K562 (cell line): ENCODE measurements around the gene IPP. TPM values are rescaled to one million over a fixed set of nuclear protein-coding genes. Genes with fewer than 3 reads are reported as not detected.

Source experiments
- HMG20A ChIP-seq: fragments of 450-650 bp; formaldehyde crosslinking; conservative IDR thresholded peaks from 2 replicates; pipeline ENCODE4 v1.4.0; 2020; ENCODE audit warnings: mild to moderate bottlenecking, mixed read lengths
- MBD2 ChIP-seq: sonication (generic); IDR thresholded peaks from 2 replicates; pipeline ENCODE4 v1.6.1; 2016; ENCODE audit warnings: low read depth, borderline replicate concordance
- RBM14 ChIP-seq: fragments of 200-400 bp; formaldehyde crosslinking; IDR thresholded peaks from 2 replicates; pipeline ENCODE4 v1.6.1; 2018; ENCODE audit warnings: low read depth, mild to moderate bottlenecking, low read length, moderate library complexity, borderline replicate concordance; ENCODE audit not compliant: insufficient read depth
- TAF9B ChIP-seq: fragments of 450-650 bp; IDR thresholded peaks from 2 replicates; pipeline ENCODE4 v1.6.1; 2018; ENCODE audit warnings: mild to moderate bottlenecking; ENCODE audit not compliant: partially characterized antibody
- ZBTB7A ChIP-seq: IDR thresholded peaks from 2 replicates; pipeline ENCODE4 v1.6.1; 2011; ENCODE audit warnings: low read depth, mild to moderate bottlenecking, low read length, moderate library complexity, borderline replicate concordance; ENCODE audit not compliant: control insufficient read depth
- polyA plus RNA-seq, 8 experiments: library from polyadenylated mRNA; depleted of rRNA in 4 of 8; stranded (reverse) in 5 of 8; unstranded in 3 of 8; fragments of >200 nt; fragmentation: Nextera tagmentation in 2 of 8; fragmentation: Illumina TruSeq in 1 of 8; extraction: Ambion mirVana in 2 of 8; extraction: Trizol in 1 of 8; gene quantifications; 2 replicates each; pipeline versions ENCODE4 v1.2.1 to v1.2.3, GENCODE V29; 2011 to 2014; ENCODE audit warnings: inconsistent platforms in 1 of 8, missing spikeins in 1 of 8
- total RNA-seq, 7 experiments: library from RNA; depleted of rRNA in 6 of 7; stranded (reverse); fragments of >200 nt in 6 of 7; fragmentation: Illumina TruSeq in 2 of 7; extraction: Trizol in 2 of 7; gene quantifications; 2 replicates each; pipeline versions ENCODE4 v1.2.1 to v1.2.3, GENCODE V29; 2011 to 2021; ENCODE audit warnings: low replicate concordance in 1 of 7
- TF ChIP-seq, protein P1 (sequence below): fragments of 450-650 bp; IDR thresholded peaks from 2 replicates; pipeline ENCODE4 v1.6.1; 2018; ENCODE audit not compliant: partially characterized antibody
- TF ChIP-seq, protein P2 (sequence below): fragments of 450-650 bp; IDR thresholded peaks from 2 replicates; pipeline ENCODE4 v1.6.1; 2016
- TF ChIP-seq, protein P3 (sequence below): sonication (generic); formaldehyde crosslinking; IDR thresholded peaks from 2 replicates; pipeline ENCODE4 v1.8.0; 2023; ENCODE audit warnings: mild to moderate bottlenecking, missing genetic modification reagents
- TF ChIP-seq, protein P4 (sequence below): fragments of 250-450 bp; sonication (Bioruptor Pico); IDR thresholded peaks from 2 replicates; pipeline ENCODE4 v1.4.0; 2020; ENCODE audit warnings: mild to moderate bottlenecking, moderate library complexity
- TF ChIP-seq, protein P5 (sequence below): fragments of 250-450 bp; sonication (Bioruptor Pico); IDR thresholded peaks from 2 replicates; pipeline ENCODE4 v1.8.0; 2021; ENCODE audit warnings: borderline replicate concordance, mild to moderate bottlenecking, moderate library complexity; ENCODE audit not compliant: poor library complexity, severe bottlenecking
- TF ChIP-seq, protein P6 (sequence below): sonication (generic); formaldehyde crosslinking; IDR thresholded peaks from 2 replicates; pipeline ENCODE4 v1.9.0; 2022; ENCODE audit warnings: mild to moderate bottlenecking, missing genetic modification reagents
- TF ChIP-seq, protein P7 (sequence below): fragments of 250-450 bp; sonication (Bioruptor Pico); IDR thresholded peaks from 2 replicates; pipeline ENCODE4 v1.5.0; 2020; ENCODE audit warnings: mild to moderate bottlenecking, borderline replicate concordance

Gene IPP
- total and polyA plus RNA-seq, 9 of the 15 experiments (the other 6 are each of a cell fraction or from before 2014, with no cell fraction given), result 6.9 to 15.1 (median 9.7) TPM

DNA sequence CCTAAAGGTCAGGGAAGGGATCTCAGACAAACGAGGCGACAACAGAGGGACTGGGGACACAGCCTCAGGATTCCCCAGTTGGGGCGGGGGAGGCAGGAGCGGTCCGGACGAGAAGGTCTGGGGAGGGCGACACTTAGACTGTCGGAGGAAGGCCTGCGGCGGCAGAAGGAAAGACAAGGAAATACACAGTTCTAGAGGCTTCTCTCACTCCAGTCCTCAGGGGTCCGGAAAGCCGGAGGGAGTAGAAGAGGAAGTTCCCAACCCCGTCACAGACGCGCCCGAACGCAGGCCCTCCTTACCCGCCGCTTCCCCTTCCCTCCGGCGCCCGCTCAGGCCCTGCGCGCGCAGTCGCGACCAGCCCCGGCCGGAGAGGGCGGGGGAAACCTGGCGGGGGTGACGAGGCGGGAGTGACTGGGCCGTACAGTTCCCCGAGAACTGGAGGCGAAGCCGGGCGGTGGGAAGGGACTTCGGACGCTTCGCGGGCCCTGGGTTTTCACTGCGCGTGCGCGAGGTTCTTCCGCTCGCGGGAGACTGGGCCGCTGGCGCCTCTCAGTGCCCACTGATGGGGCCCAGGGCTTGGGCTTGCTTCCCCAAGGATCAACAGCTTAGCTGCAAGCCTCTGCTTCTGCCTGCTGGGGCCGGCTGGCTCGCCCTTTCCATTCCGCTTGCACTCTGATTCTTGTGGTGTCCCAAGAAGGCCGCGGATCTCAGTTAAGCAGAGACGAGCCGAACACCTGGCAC, at the start of gene IPP (continued):
- TF ChIP-seq, protein P1, sequence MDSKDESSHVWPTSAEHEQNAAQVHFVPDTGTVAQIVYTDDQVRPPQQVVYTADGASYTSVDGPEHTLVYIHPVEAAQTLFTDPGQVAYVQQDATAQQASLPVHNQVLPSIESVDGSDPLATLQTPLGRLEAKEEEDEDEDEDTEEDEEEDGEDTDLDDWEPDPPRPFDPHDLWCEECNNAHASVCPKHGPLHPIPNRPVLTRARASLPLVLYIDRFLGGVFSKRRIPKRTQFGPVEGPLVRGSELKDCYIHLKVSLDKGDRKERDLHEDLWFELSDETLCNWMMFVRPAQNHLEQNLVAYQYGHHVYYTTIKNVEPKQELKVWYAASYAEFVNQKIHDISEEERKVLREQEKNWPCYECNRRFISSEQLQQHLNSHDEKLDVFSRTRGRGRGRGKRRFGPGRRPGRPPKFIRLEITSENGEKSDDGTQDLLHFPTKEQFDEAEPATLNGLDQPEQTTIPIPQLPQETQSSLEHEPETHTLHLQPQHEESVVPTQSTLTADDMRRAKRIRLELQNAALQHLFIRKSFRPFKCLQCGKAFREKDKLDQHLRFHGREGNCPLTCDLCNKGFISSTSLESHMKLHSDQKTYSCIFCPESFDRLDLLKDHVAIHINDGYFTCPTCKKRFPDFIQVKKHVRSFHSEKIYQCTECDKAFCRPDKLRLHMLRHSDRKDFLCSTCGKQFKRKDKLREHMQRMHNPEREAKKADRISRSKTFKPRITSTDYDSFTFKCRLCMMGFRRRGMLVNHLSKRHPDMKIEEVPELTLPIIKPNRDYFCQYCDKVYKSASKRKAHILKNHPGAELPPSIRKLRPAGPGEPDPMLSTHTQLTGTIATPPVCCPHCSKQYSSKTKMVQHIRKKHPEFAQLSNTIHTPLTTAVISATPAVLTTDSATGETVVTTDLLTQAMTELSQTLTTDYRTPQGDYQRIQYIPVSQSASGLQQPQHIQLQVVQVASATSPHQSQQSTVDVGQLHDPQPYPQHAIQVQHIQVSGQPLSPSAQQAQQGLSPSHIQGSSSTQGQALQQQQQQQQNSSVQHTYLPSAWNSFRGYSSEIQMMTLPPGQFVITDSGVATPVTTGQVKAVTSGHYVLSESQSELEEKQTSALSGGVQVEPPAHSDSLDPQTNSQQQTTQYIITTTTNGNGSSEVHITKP, result peak; percentile 92
- TF ChIP-seq MBD2 (peak; percentile 79; the same call in 1 of the 2 replicates), HMG20A (CRISPR knock-in tag) (no peak), RBM14 (no peak), ZBTB7A (peak; percentile 65; the same call in 1 of the 2 replicates), TAF9B (peak; percentile 80)
- TF ChIP-seq, protein P2, sequence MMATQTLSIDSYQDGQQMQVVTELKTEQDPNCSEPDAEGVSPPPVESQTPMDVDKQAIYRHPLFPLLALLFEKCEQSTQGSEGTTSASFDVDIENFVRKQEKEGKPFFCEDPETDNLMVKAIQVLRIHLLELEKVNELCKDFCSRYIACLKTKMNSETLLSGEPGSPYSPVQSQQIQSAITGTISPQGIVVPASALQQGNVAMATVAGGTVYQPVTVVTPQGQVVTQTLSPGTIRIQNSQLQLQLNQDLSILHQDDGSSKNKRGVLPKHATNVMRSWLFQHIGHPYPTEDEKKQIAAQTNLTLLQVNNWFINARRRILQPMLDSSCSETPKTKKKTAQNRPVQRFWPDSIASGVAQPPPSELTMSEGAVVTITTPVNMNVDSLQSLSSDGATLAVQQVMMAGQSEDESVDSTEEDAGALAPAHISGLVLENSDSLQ, result peak; percentile 89
- TF ChIP-seq, protein P3, sequence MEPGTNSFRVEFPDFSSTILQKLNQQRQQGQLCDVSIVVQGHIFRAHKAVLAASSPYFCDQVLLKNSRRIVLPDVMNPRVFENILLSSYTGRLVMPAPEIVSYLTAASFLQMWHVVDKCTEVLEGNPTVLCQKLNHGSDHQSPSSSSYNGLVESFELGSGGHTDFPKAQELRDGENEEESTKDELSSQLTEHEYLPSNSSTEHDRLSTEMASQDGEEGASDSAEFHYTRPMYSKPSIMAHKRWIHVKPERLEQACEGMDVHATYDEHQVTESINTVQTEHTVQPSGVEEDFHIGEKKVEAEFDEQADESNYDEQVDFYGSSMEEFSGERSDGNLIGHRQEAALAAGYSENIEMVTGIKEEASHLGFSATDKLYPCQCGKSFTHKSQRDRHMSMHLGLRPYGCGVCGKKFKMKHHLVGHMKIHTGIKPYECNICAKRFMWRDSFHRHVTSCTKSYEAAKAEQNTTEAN (CRISPR knock-in tag), result no peak
- TF ChIP-seq, protein P4, sequence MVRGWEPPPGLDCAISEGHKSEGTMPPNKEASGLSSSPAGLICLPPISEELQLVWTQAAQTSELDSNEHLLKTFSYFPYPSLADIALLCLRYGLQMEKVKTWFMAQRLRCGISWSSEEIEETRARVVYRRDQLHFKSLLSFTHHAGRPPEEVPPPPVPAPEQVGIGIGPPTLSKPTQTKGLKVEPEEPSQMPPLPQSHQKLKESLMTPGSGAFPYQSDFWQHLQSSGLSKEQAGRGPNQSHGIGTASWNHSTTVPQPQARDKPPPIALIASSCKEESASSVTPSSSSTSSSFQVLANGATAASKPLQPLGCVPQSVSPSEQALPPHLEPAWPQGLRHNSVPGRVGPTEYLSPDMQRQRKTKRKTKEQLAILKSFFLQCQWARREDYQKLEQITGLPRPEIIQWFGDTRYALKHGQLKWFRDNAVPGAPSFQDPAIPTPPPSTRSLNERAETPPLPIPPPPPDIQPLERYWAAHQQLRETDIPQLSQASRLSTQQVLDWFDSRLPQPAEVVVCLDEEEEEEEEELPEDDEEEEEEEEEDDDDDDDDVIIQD (CRISPR knock-in tag), result no peak
- TF ChIP-seq, protein P5, sequence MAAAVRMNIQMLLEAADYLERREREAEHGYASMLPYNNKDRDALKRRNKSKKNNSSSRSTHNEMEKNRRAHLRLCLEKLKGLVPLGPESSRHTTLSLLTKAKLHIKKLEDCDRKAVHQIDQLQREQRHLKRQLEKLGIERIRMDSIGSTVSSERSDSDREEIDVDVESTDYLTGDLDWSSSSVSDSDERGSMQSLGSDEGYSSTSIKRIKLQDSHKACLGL (CRISPR knock-in tag), result no peak
- TF ChIP-seq, protein P6, sequence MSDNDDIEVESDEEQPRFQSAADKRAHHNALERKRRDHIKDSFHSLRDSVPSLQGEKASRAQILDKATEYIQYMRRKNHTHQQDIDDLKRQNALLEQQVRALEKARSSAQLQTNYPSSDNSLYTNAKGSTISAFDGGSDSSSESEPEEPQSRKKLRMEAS (CRISPR knock-in tag), result peak; percentile 65
- TF ChIP-seq, protein P7, sequence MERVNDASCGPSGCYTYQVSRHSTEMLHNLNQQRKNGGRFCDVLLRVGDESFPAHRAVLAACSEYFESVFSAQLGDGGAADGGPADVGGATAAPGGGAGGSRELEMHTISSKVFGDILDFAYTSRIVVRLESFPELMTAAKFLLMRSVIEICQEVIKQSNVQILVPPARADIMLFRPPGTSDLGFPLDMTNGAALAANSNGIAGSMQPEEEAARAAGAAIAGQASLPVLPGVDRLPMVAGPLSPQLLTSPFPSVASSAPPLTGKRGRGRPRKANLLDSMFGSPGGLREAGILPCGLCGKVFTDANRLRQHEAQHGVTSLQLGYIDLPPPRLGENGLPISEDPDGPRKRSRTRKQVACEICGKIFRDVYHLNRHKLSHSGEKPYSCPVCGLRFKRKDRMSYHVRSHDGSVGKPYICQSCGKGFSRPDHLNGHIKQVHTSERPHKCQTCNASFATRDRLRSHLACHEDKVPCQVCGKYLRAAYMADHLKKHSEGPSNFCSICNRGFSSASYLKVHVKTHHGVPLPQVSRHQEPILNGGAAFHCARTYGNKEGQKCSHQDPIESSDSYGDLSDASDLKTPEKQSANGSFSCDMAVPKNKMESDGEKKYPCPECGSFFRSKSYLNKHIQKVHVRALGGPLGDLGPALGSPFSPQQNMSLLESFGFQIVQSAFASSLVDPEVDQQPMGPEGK (CRISPR knock-in tag), result no peak
